ENCODE results near the gene MTRF1L.

Gene MTRF1L

DNA sequence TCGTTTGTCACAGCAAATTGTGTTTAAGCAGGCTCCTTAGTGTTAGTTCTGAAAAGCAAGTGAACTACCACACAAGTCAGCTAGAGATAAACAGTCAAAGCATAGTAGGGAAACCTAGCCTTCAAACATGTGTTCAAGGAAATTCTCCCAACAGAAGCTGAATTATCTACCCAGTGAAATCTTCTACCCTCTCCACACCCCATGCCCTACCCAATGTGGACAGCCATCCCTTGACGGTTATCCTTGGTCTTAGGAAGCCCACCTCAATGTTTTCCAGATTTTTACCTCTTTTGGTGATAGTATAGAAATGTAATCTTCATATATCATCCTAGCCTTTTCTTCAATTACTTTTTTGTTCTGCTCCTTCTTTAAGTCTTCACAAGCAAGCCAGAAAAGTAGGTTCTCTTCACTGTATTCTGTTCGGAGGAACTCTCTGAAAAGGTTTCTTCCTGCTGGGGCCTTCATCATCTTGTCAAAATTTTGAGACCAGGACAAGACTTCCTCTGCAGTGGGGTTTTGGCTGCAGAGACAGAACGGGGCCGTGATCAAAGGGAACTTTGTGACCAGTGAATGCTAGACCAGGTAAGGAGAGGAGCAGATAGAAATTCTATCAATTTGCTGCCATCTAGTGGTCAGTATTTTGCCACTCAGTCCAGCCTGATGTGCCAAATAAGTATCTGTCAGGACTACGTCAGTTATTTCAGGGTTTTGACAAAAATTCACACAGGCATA, 21.6 kb upstream of the MTRF1L start:
- Histone ChIP-seq H3K27ac (no peak overlapping the region), H3K4me1 (ENCODE audit: control insufficient read depth in 1 of 2, insufficient read depth in 1 of 2, low read depth in 1 of 2, low read length in 1 of 2) (peaks cover 0 to 4% of the 10 kb centered on the region in 2 experiments), H3K36me3 (no peaks in the 10 kb centered on the region), H3K9me3 (no peaks in the 10 kb centered on the region), H3K4me3 (ENCODE audit: low read depth in 1 of 2, low read length in 1 of 2) (no peak overlapping the region), H3K27me3 (peaks cover 3% of the 10 kb centered on the region)
- TF ChIP-seq, protein P1, sequence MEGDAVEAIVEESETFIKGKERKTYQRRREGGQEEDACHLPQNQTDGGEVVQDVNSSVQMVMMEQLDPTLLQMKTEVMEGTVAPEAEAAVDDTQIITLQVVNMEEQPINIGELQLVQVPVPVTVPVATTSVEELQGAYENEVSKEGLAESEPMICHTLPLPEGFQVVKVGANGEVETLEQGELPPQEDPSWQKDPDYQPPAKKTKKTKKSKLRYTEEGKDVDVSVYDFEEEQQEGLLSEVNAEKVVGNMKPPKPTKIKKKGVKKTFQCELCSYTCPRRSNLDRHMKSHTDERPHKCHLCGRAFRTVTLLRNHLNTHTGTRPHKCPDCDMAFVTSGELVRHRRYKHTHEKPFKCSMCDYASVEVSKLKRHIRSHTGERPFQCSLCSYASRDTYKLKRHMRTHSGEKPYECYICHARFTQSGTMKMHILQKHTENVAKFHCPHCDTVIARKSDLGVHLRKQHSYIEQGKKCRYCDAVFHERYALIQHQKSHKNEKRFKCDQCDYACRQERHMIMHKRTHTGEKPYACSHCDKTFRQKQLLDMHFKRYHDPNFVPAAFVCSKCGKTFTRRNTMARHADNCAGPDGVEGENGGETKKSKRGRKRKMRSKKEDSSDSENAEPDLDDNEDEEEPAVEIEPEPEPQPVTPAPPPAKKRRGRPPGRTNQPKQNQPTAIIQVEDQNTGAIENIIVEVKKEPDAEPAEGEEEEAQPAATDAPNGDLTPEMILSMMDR (IDR thresholded peaks at IDR 0.05) = peak; percentile 67

DNA sequence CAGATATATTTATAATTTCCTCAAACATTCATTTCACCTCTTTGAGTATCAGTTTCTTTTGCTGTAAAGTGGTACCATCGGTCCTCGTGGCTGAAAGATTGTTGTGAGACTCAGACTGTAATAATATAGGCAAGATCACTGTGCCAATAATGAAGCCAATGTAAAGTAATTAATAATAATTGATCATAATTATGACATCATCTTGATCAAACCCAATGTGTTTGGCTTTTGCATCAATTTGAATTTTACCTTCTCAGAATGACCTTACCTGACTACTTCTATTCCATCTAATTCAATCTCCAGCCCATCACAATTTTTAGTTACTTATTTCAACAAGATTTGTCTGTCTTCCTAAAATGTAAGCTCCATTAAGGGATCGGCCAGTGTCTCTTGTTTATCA, 15.8 kb upstream of the MTRF1L start:
- Histone ChIP-seq H3K4me3 (ENCODE audit: low read depth in 1 of 2, low read length in 1 of 2) (no peak overlapping the region), H3K27me3 (no peaks in the 10 kb centered on the region), H3K4me1 (ENCODE audit: control insufficient read depth in 1 of 2, insufficient read depth in 1 of 2, low read depth in 1 of 2, low read length in 1 of 2) (peaks cover 0 to 20% of the 10 kb centered on the region in 2 experiments), H3K9me3 (no peaks in the 10 kb centered on the region), H3K27ac (no peak overlapping the region), H3K36me3 (no peaks in the 10 kb centered on the region)
- TF ChIP-seq, protein P1 (IDR thresholded peaks at IDR 0.05) = no peak

DNA sequence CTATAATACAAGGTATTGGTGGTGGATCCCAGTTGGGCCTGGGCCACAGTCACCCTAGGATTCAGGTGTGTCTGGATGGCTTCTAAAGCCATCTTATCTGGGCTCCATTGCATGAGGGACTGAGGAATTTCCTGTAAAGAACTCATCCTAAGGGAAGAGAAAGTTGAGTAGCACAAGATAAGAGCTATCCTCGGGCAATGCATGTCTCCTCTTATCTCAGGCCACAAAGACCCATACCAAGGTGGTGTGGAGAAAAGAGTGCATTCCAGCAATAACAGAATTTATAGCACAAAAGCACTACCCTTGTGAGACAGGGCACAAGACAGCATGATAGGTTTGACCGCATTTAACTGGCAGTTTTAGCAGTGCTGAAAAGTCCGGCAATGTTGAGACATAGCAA, 14.3 kb upstream of the MTRF1L start:
- H3K4me3 ChIP-seq (ENCODE audit: low read depth in 1 of 2, low read length in 1 of 2) = no peak overlapping the region
- H3K4me1 ChIP-seq (ENCODE audit: control insufficient read depth in 1 of 2, insufficient read depth in 1 of 2, low read depth in 1 of 2, low read length in 1 of 2) = peaks cover 0 to 30% of the 10 kb centered on the region in 2 experiments

DNA sequence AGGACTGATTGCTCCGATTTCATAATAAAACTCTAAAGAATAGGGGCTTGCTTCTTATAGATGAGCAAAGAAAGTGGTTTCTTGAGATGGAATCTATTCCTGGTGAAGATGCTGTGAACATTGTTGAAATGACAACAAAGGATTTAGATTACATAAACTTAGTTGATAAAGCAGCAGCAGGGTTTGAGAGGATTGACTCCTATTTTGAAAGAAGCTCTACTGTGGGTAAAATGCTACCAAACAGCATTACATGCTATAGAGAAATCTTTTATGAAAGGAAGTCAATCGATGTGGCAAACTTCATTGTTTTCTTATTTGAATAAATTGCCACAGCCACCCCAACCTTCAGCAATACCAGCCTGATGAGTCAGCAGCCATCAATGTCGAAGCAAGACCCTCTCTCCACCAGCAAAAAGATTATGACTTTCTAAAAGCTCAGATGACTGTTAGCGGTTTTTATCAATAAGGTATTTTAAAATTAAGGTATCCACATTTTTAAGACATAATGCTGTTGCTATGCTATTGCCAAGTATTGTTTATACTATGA, 12.7 kb upstream of the MTRF1L start:
- Histone ChIP-seq H3K4me3 (ENCODE audit: low read depth in 1 of 2, low read length in 1 of 2) (no peak overlapping the region), H3K27ac (no peak overlapping the region), H3K4me1 (ENCODE audit: control insufficient read depth in 1 of 2, insufficient read depth in 1 of 2, low read depth in 1 of 2, low read length in 1 of 2) (peaks cover 0 to 30% of the 10 kb centered on the region in 2 experiments), H3K36me3 (no peaks in the 10 kb centered on the region), H3K9me3 (no peaks in the 10 kb centered on the region), H3K27me3 (no peaks in the 10 kb centered on the region)
- TF ChIP-seq, protein P1 (IDR thresholded peaks at IDR 0.05) = no peak

More for the DNA sequence above, 14.3 kb upstream of the MTRF1L start:
- Histone ChIP-seq H3K9me3 (no peaks in the 10 kb centered on the region), H3K36me3 (no peaks in the 10 kb centered on the region), H3K27ac (no peak overlapping the region), H3K27me3 (no peaks in the 10 kb centered on the region)
- TF ChIP-seq, protein P1 (IDR thresholded peaks at IDR 0.05) = no peak

DNA sequence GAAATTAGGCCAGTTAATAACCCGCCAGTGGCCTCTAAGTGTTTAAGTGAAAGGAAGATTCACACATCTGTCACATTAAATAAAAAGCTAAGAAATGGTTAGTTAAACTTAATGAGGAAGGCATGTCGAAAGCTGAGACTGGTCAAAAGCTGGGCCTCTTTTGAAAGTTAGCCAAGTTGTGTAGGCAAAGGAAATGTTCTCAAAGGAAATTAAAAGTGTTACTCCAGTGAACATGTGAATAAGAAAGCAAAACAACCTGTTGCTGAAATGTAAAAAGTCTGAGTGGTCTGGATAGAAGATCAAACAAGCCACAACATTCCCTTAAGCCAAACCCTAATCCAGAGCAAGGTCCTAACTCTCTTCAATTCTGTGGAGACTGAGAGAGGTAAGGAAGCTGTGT, 10.9 kb upstream of the MTRF1L start:
- Histone ChIP-seq H3K27me3 (no peaks in the 10 kb centered on the region), H3K36me3 (no peaks in the 10 kb centered on the region), H3K4me1 (ENCODE audit: control insufficient read depth in 1 of 2, insufficient read depth in 1 of 2, low read depth in 1 of 2, low read length in 1 of 2) (peaks cover 0 to 30% of the 10 kb centered on the region in 2 experiments), H3K9me3 (no peaks in the 10 kb centered on the region), H3K27ac (peak overlapping the region; percentile 52), H3K4me3 (ENCODE audit: low read depth in 1 of 2, low read length in 1 of 2) (no peak overlapping the region)
- TF ChIP-seq, protein P1 (IDR thresholded peaks at IDR 0.05) = no peak

All from neutrophil (primary cell).